Ishikawa (cell line): ENCODE results near the gene POU3F1.

Source experiments
- CEBPB ChIP-seq: IDR thresholded peaks from 2 replicates; pipeline ENCODE4 v1.6.1; 2012
- CREB1 ChIP-seq: IDR thresholded peaks from 2 replicates; pipeline ENCODE4 v1.6.1; 2012; ENCODE audit warnings: low read depth
- EGR1 ChIP-seq: IDR thresholded peaks from 2 replicates; pipeline ENCODE4 v1.6.1; 2012
- EP300 ChIP-seq: IDR thresholded peaks from 2 replicates; pipeline ENCODE4 v1.6.1; 2012; ENCODE audit warnings: borderline replicate concordance
- FOXM1 ChIP-seq: IDR thresholded peaks from 2 replicates; pipeline ENCODE4 v1.6.1; 2012; ENCODE audit warnings: low read depth, borderline replicate concordance
- NFIC ChIP-seq: IDR thresholded peaks from 2 replicates; pipeline ENCODE4 v1.6.1; 2012
- RAD21 ChIP-seq: IDR thresholded peaks from 2 replicates; pipeline ENCODE4 v1.6.1; 2012; ENCODE audit warnings: low read depth
- TAF1 ChIP-seq: IDR thresholded peaks from 2 replicates; pipeline ENCODE4 v1.6.1; 2012; ENCODE audit warnings: low read depth, mild to moderate bottlenecking
- TCF12 ChIP-seq: IDR thresholded peaks from 2 replicates; pipeline ENCODE4 v1.6.1; 2012; ENCODE audit warnings: low read depth
- TEAD4 ChIP-seq: IDR thresholded peaks from 2 replicates; pipeline ENCODE4 v1.6.1; 2012
- YY1 ChIP-seq: IDR thresholded peaks from 2 replicates; pipeline ENCODE4 v1.6.1; 2012; ENCODE audit warnings: low read depth
- ZBTB7A ChIP-seq: IDR thresholded peaks from 2 replicates; pipeline ENCODE4 v1.6.1; 2012; ENCODE audit warnings: low read depth
- TF ChIP-seq, protein P1 (sequence below): IDR thresholded peaks from 2 replicates; pipeline ENCODE4 v1.6.1; 2012
- TF ChIP-seq, protein P2 (sequence below): IDR thresholded peaks from 2 replicates; pipeline ENCODE4 v1.6.1; 2012; ENCODE audit warnings: low read depth, mild to moderate bottlenecking
- TF ChIP-seq, protein P3 (sequence below): IDR thresholded peaks from 2 replicates; pipeline ENCODE4 v1.6.1; 2012

The POU3F1 gene

DNA sequence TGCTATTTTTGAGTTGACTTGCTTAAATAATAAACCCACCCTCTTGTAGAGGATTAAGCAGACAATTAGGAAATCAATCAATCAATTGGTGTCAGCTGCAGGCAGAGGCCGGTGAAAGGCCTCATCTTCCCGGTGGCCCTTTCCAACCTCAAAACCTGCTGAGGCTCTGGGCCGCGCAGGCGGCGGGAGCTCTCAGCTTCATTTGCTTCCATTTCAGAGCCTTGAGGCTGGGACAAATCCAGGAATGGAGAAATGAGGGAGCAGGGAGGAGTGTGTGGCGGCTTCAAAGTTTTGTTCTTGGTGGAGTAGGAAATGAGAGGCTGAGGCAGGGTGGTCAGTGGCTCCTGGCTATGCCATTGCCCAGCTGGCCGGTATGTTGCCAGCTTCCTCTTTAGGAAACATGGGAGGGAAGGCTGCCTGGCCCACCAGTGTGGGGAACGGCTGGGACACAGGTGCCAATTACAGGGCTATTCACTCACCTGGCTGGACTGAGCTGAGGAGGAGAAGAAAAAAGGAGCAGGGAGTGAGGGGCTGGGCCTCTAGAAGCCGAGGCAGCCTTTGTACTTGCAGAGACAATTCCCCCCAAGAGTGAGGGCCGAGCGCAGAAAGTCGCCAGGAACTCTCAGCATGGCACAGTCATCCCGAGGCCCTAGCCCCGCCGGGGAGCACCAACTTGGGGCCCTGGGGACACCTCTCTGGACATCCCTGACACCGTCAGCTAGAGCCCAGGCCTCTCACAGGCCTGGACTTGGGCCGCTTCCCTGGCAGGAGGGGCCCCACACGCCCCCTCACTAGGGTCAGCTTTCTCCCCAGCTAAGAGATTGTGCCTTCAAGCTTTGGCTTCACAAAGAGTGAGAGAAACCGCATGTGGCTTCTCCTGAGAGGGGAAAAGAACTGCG, 4.4 kb downstream of the POU3F1 start:
- no peak for TF ChIP-seq YY1
- TF ChIP-seq, protein P1, sequence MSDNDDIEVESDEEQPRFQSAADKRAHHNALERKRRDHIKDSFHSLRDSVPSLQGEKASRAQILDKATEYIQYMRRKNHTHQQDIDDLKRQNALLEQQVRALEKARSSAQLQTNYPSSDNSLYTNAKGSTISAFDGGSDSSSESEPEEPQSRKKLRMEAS: no peak
- no peak for TF ChIP-seq TCF12
- TF ChIP-seq, protein P2, sequence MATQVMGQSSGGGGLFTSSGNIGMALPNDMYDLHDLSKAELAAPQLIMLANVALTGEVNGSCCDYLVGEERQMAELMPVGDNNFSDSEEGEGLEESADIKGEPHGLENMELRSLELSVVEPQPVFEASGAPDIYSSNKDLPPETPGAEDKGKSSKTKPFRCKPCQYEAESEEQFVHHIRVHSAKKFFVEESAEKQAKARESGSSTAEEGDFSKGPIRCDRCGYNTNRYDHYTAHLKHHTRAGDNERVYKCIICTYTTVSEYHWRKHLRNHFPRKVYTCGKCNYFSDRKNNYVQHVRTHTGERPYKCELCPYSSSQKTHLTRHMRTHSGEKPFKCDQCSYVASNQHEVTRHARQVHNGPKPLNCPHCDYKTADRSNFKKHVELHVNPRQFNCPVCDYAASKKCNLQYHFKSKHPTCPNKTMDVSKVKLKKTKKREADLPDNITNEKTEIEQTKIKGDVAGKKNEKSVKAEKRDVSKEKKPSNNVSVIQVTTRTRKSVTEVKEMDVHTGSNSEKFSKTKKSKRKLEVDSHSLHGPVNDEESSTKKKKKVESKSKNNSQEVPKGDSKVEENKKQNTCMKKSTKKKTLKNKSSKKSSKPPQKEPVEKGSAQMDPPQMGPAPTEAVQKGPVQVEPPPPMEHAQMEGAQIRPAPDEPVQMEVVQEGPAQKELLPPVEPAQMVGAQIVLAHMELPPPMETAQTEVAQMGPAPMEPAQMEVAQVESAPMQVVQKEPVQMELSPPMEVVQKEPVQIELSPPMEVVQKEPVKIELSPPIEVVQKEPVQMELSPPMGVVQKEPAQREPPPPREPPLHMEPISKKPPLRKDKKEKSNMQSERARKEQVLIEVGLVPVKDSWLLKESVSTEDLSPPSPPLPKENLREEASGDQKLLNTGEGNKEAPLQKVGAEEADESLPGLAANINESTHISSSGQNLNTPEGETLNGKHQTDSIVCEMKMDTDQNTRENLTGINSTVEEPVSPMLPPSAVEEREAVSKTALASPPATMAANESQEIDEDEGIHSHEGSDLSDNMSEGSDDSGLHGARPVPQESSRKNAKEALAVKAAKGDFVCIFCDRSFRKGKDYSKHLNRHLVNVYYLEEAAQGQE: no peak
- no peak for TF ChIP-seq RAD21

DNA sequence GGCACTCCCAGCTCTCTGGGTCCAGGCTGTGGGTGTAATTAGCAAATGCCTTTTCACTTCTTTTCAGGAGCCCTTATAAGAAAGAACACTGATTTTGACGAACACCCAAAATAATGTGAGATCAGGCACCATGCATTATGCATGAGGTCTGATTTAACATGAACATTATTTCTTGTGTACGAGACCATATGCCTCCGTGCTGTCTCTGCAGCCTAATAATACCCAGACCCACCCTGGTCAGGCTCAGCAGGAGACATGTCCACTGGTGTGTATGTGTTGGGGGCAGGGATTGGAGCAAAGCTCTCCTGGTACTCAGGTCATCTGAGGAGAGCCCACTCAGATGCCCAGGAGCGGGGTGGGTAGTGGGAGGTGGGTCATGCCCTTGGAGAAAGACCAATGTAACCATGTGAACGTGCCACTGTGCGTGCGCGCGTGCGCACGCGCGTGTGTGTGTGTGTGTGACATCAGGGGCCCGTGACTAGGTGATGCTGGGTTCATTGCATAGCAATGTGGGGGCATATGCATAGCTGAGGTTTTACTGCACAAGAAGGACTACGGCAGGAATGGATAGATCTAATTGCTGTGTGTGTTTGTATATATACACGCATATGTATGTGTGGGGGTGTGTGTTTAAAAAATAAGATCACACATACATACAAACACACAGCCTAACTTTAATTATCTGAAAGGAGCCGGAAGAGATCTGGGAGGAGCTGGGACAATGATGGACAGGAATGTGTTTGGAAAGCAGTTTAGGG, 7.1 kb downstream of the POU3F1 start:
- no peak for TF ChIP-seq EGR1
- TF ChIP-seq RAD21: no peak
- no peak for TF ChIP-seq TCF12
- no peak for TF ChIP-seq YY1
- TF ChIP-seq NFIC: no peak
- TF ChIP-seq CREB1: no peak
- TF ChIP-seq, protein P1: no peak
- TF ChIP-seq EP300: no peak
- no peak for TF ChIP-seq CEBPB
- TF ChIP-seq TEAD4: no peak
- TF ChIP-seq ZBTB7A: no peak
- TF ChIP-seq TAF1: no peak
- TF ChIP-seq, protein P3, sequence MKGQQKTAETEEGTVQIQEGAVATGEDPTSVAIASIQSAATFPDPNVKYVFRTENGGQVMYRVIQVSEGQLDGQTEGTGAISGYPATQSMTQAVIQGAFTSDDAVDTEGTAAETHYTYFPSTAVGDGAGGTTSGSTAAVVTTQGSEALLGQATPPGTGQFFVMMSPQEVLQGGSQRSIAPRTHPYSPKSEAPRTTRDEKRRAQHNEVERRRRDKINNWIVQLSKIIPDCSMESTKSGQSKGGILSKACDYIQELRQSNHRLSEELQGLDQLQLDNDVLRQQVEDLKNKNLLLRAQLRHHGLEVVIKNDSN: no peak
- TF ChIP-seq FOXM1: no peak
- TF ChIP-seq, protein P2: no peak

DNA sequence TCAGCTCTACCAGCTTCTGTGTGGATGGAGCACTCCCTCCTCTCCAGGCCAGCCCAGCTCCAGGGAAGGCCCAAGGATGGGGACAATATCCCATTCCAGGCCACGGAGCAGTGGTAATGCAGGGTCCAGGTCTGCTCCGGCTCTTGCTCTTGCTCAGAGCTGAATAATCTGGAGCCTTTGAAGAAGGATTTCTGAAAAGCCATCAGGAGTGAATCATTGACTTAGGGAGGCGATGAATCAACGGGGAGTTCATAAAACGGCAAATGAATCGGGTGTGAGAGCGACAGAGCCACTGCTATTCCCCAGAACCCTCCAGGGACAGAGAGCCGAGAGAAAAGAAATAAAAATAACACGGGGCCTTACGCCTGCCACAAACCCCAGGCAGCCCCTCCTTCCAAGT, 7.7 kb downstream of the POU3F1 start:
- TF ChIP-seq, protein P3: no peak
- TF ChIP-seq TAF1: no peak

DNA sequence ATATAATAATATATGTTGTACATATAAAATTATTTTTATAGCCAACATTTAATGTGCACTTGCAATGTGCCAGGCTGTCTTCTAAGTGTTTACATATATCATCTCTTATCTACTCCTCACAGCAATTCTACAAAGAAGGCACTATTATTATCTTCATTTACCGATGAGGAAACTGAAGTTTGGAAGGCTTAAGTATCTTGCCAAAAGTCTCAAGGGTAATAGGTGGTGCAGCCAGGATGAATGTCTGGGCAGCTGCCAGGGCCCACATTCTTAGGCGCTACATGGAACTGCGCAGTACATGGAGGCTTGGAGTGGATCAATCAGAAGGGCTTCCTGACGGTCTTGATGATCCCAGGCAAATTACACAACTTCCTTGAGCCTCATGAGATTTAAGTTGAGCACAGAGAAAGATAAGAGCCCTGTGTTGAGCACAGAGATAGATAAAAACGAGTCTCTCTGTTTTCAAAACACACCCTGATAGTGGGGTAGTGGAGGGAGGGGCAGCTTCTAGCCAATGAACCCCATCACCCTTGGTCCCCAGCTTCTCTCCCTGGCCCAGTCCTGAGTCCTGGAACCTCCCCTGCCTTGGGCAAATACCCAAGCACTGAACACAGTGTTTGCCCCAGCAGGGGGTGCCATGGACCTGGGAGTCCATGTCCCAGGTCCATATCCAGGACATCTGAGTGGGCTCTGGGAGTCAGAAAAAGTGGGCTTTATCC, 9.2 kb downstream of the POU3F1 start:
- TF ChIP-seq FOXM1 (no peak), RAD21 (peak; percentile 40; the same call in 1 of the 2 replicates)
- TF ChIP-seq, protein P3: no peak

DNA sequence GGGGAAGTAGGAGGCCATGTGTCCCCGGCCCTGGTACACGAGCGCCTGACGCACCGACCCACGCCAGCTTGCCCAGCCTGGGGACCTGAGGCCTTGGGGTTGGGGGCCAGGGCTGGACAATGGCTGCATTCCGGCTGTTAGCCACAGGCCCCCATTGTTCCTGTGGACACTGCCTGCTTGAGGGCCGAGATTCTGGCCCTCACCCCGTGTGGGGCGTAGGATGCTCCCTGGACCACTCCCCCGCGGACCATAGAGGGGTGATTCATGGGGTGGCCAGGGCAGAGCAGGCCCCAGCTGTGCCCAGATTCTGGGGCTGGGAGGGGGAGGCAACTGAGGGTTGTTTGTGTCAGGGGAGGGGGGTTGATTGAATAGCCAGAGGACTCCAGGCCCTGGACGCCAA, 11.7 kb downstream of the POU3F1 start:
- TF ChIP-seq FOXM1 (no peak), ZBTB7A (no peak), TEAD4 (no peak), EP300 (no peak), TAF1 (no peak), EGR1 (no peak), NFIC (no peak), YY1 (no peak), TCF12 (no peak), CREB1 (no peak), CEBPB (no peak), RAD21 (no peak)
- TF ChIP-seq, protein P2: no peak
- TF ChIP-seq, protein P3: no peak
- TF ChIP-seq, protein P1: no peak
